Upper lobe of left lung (tissue), 6 donors: ENCODE measurements around the gene TMEM132C. TPM values are rescaled to one million over a fixed set of nuclear protein-coding genes. Genes with fewer than 3 reads are reported as not detected.
"Not testable (repeated sequence)": the region's sequence is repeated elsewhere in the genome, so short reads cannot be mapped to it uniquely, and the experiment has no call there.

ENCODE experiments used
- ATAC-seq, 2 donors: fragments of 200-7000 bp; cut with Tn5 transposase; one replicate each; pipeline ENCODE4 v1.9.1; 2022; ENCODE audit warnings: mild to moderate bottlenecking in 2 of 2, moderate library complexity in 2 of 2; ENCODE audit not compliant: low FRiP score in 2 of 2
- DNase-seq, 2 donors: peaks; one replicate each; pipeline ENCODE4 v3.0.0-alpha.2; 2019 to 2020
- H3K27ac ChIP-seq, 4 donors: fragments of 200-600 bp; sonication (generic); one replicate each; pipeline ENCODE4 v1.5.1; 2016 to 2019
- H3K27me3 ChIP-seq, 4 donors: fragments of 200-600 bp; sonication (generic); one replicate each; pipeline ENCODE4 v1.5.1; 2017 to 2019
- H3K36me3 ChIP-seq, 4 donors: fragments of 200-600 bp; sonication (generic); one replicate each; pipeline ENCODE4 v1.5.1; 2016 to 2019
- H3K4me1 ChIP-seq, 4 donors: fragments of 200-600 bp; sonication (generic); one replicate each; pipeline ENCODE4 v1.5.1; 2018 to 2019
- H3K4me3 ChIP-seq, 4 donors: fragments of 200-600 bp; sonication (generic); one replicate each; pipeline ENCODE4 v1.5.1; 2017 to 2019; ENCODE audit warnings: mild to moderate bottlenecking in 2 of 4, moderate library complexity in 1 of 4
- H3K9me3 ChIP-seq, 4 donors: fragments of 200-600 bp; sonication (generic); one replicate each; pipeline ENCODE4 v1.5.1; 2018 to 2019
- EP300 ChIP-seq, 4 donors: sonication (generic); formaldehyde crosslinking; IDR thresholded peaks; one replicate each; pipeline ENCODE4 v1.5.1; 2017; ENCODE audit warnings: antibody characterized with exemption in 4 of 4, control low read depth in 2 of 4
- POLR2A ChIP-seq, 4 donors: fragments of 450-650 bp; IDR thresholded peaks; one replicate each; pipeline ENCODE4 v1.5.1; 2016 to 2017; ENCODE audit warnings: antibody characterized with exemption in 4 of 4, mild to moderate bottlenecking in 2 of 4
- POLR2AphosphoS5 ChIP-seq, 2 donors: sonication (generic); formaldehyde crosslinking; IDR thresholded peaks; one replicate each; pipeline ENCODE4 v1.5.1; 2017; ENCODE audit warnings: antibody characterized with exemption in 2 of 2
- WGBS, 2 donors: methylation state at CpG; one replicate each; pipeline ENCODE4 v1.1.5; 2017 to 2018; 5-methylcytosine and 5-hydroxymethylcytosine counted together
- total RNA-seq, 6 donors: library from RNA; depleted of rRNA in 4 of 6; stranded (reverse); fragments of >200 nt in 4 of 6; gene quantifications; one replicate each; pipeline versions ENCODE4 v1.1.0 to v1.2.1, GENCODE V29; 2016 to 2021
- TF ChIP-seq, protein P1 (sequence below), 6 experiments: fragments of 450-650 bp in 4 of 6; fragments of 200-600 bp in 2 of 6; sonication (generic) in 2 of 6; IDR thresholded peaks; one replicate each; pipeline ENCODE4 v1.5.1; 2016 to 2019; ENCODE audit warnings: antibody characterized with exemption in 6 of 6
- donor health status: DM: no; HTN: no; CAD: no; lungs with moderate emphysema.
- donor health status: DM: no; HTN: yes; CAD: no; lungs with severe emphysema.

The TMEM132C gene
- total RNA-seq, 6 donors from 2014 or later: under 0.01 to 2.2 (median 1.1) TPM

DNA sequence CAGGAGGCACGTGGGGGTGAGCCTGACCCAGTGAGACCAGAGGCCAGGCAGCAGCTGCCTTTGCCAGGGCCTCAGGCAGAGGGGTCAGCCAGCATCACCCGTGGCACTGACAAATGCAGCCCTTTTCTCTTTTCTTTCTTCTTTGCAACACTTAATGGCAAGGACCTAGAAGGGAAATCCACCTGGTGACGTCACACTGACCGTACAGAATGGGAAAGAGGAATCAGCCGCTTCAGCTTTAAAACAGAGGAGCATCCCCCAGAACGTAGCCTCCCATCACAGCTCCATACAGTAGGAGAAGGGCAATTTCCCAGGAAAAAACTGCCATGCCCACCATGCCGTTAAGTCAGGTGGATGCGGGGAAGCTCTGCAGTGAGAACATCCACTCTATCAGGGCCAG, 328.6 kb downstream of the TMEM132C start:
- no peak overlapping the region for H3K4me3 ChIP-seq
- TF ChIP-seq, protein P1, sequence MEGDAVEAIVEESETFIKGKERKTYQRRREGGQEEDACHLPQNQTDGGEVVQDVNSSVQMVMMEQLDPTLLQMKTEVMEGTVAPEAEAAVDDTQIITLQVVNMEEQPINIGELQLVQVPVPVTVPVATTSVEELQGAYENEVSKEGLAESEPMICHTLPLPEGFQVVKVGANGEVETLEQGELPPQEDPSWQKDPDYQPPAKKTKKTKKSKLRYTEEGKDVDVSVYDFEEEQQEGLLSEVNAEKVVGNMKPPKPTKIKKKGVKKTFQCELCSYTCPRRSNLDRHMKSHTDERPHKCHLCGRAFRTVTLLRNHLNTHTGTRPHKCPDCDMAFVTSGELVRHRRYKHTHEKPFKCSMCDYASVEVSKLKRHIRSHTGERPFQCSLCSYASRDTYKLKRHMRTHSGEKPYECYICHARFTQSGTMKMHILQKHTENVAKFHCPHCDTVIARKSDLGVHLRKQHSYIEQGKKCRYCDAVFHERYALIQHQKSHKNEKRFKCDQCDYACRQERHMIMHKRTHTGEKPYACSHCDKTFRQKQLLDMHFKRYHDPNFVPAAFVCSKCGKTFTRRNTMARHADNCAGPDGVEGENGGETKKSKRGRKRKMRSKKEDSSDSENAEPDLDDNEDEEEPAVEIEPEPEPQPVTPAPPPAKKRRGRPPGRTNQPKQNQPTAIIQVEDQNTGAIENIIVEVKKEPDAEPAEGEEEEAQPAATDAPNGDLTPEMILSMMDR (IDR thresholded peaks at IDR 0.05): no peak
- TF ChIP-seq POLR2AphosphoS5 (IDR thresholded peaks at IDR 0.05): no peak
- TF ChIP-seq EP300 (IDR thresholded peaks at IDR 0.05): no peak
- no peak for TF ChIP-seq POLR2A (IDR thresholded peaks at IDR 0.05)
- H3K9me3 ChIP-seq: no peaks in the 10 kb centered on the region
- H3K4me1 ChIP-seq: no peaks in the 10 kb centered on the region
- ATAC-seq (no peak), DNase-seq (no peak)
- H3K27ac ChIP-seq: no peak overlapping the region
- WGBS, 2 donors: 74 to 88% methylated on average over 7 to 8 of the region's 8 CpGs
- no peaks in the 10 kb centered on the region for H3K27me3 ChIP-seq
- H3K36me3 ChIP-seq: no peaks in the 10 kb centered on the region

DNA sequence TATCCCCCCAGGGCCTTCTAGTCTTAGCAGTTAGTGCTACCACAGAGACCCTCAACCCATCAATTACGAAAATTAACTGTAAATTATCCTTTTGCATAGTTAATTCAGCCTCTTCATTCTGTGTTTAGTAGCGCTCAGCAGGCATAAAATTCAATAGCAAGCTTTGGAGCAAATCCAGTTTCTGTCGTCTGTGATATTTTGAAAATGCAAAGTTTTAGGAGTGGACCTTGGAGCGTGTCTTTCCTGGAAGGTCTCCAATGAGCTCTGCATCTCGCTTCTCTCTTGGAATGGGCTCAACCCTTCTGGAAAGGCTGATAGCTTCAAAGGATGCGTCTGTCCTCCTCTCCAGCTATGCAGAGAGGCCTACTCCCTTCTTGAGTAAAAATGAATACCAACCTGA, 333.9 kb downstream of the TMEM132C start:
- H3K27me3 ChIP-seq: no peaks in the 10 kb centered on the region
- H3K9me3 ChIP-seq: no peaks in the 10 kb centered on the region
- WGBS, 2 donors: 68 to 72% methylated on average over 6 of the region's 6 CpGs
- H3K4me3 ChIP-seq: no peak overlapping the region
- H3K36me3 ChIP-seq: no peaks in the 10 kb centered on the region
- H3K27ac ChIP-seq: no peak overlapping the region
- ATAC-seq (no peak), DNase-seq (no peak)
- TF ChIP-seq, protein P1 (IDR thresholded peaks at IDR 0.05): no peak
- TF ChIP-seq EP300 (IDR thresholded peaks at IDR 0.05) (no peak), POLR2A (IDR thresholded peaks at IDR 0.05) (no peak), POLR2AphosphoS5 (IDR thresholded peaks at IDR 0.05) (no peak)
- no peaks in the 10 kb centered on the region for H3K4me1 ChIP-seq

DNA sequence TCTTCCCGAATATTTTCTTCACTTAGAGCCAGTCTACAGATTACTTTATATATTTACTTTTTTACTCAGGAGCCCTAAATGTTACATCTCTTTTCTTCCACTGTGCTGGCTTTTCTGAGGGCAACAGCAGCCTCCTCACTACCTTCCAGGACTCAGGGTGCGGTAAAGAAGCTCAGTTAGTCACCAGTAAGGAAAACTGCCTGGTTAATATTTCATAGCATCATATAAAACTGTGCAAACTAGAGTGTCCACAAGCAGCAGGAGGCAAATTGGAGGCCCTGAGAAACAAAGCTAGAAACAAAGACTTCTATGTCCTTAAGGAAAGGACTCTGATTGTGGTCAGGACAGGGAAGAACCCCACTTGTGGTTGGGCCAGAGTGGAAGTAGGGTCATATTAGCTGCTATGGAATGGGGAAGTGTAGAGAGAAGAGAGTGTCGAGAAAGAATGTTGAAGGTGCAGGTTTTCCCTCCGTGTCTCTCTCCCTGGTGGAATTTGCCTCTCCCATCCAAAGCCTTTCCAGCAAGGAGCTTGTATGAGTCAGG, 336.7 kb downstream of the TMEM132C start:
- H3K27me3 ChIP-seq: no peaks in the 10 kb centered on the region
- no peaks in the 10 kb centered on the region for H3K4me1 ChIP-seq
- H3K27ac ChIP-seq: no peak overlapping the region
- ATAC-seq (no peak), DNase-seq (no peak)
- TF ChIP-seq, protein P1 (IDR thresholded peaks at IDR 0.05): no peak
- TF ChIP-seq POLR2AphosphoS5 (IDR thresholded peaks at IDR 0.05) (no peak), POLR2A (IDR thresholded peaks at IDR 0.05) (no peak), EP300 (IDR thresholded peaks at IDR 0.05) (no peak)
- H3K4me3 ChIP-seq: no peak overlapping the region
- H3K9me3 ChIP-seq: no peaks in the 10 kb centered on the region
- H3K36me3 ChIP-seq: no peaks in the 10 kb centered on the region
- 56% methylated on average over 4 of the region's 4 CpGs for WGBS, 2 donors

DNA sequence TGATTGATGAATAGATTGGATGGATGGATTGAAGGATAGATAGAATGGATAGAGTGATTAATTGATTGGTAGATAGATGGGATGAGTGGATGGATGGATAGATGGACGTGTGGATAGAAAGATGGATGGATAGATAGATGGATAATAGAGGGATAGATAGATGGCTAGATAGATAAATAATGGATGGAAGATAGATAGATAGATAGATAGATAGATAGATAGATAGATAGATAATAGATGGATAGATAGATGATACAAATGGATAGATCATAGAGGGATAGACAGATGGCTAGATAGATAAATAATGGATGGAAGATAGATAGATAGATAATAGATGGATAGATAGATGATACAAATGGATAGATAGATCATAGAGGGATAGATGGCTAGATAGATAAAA, 337.2 kb downstream of the TMEM132C start:
- not testable (repeated sequence) for ATAC-seq, H3K27me3 ChIP-seq, H3K4me3 ChIP-seq, H3K9me3 ChIP-seq, DNase-seq, H3K4me1 ChIP-seq, H3K36me3 ChIP-seq, H3K27ac ChIP-seq
- 66 to 79% methylated on average over 1 of the region's 1 CpG for WGBS, 2 donors

DNA sequence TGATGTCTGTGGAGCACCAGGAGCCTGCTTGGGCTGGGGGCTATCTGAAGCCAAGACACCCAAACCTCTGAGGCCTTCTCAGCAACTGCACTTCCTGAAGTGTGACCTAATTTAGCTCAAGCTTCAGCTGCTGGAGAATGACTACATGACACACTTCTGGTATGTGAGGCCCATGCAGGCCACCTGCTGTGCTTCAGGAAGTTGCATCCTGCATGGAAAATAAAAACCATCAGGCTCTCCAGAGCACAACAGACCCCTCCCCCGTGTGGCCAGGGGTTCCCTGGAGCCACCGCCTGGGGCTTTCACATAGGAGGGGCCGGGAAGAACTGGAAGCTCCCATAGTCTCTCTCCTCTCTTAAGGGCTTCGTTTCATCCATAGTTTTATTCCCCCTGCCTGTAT, 339.1 kb downstream of the TMEM132C start:
- no peak for ATAC-seq
- no peak for TF ChIP-seq POLR2A (IDR thresholded peaks at IDR 0.05)
- no peak for TF ChIP-seq EP300 (IDR thresholded peaks at IDR 0.05)
- TF ChIP-seq POLR2AphosphoS5 (IDR thresholded peaks at IDR 0.05): no peak
- TF ChIP-seq, protein P1 (IDR thresholded peaks at IDR 0.05): no peak
- WGBS, 2 donors: 55 to 70% methylated on average over 4 of the region's 4 CpGs
- Histone ChIP-seq H3K27ac (no peak overlapping the region), H3K36me3 (no peaks in the 10 kb centered on the region), H3K4me3 (no peak overlapping the region), H3K4me1 (no peaks in the 10 kb centered on the region), H3K9me3 (no peaks in the 10 kb centered on the region), H3K27me3 (no peaks in the 10 kb centered on the region)
- no peak for DNase-seq
